GM19455 (cell line): ENCODE measurements around the gene C1GALT1.

ENCODE experiments used
- ATAC-seq: cut with Tn5 transposase; IDR thresholded peaks from one replicate; pipeline ENCODE4 v1.9.1; 2021; ENCODE audit not compliant: unreplicated experiment

Gene C1GALT1

DNA sequence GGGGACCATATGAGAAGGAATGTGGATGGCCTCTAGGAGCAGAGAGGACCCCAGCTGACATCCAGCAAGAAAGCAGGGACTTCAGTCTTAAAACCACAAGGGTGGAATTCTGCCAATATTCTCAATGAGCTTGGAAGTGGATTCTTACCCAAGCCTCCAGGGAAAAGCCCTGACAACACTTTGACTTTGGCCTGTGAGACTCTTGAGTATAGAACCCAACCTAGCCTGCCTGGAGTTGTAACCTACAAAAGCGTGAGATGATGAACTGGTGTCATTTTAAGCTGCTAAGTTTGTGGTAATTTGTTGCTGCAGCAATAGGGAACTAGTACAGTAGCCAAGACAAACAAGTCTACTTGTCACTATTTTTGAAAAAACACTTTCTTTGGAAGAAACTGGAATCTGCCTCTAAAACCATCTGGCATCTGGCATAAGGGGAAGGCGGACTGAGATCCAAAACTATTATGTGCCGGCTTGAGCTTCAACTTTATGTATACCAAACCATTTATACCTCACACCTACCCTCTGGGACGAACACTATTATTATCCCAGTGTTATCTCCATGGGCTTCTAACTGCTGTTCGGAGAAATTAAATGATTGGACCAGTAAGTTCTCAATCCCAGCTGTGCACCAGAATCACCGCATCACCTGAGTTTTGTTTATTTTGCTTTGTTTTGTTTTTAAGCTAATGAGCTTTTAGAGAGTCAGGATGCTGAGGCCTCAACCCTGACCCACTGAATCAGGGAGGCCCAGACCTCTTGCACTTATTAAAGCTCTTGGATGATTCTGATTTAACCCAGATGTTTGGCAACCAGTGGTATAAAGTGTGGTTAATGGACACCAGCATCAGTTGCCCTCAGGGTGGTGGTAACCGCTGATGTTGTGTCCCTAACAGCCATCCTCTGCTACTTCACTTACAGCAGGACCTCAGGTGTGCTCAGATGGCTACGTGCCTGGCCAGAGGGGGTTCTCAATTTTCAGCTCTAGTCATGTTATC lies 83.0 kb downstream of the C1GALT1 start:
- no peak for ATAC-seq

DNA sequence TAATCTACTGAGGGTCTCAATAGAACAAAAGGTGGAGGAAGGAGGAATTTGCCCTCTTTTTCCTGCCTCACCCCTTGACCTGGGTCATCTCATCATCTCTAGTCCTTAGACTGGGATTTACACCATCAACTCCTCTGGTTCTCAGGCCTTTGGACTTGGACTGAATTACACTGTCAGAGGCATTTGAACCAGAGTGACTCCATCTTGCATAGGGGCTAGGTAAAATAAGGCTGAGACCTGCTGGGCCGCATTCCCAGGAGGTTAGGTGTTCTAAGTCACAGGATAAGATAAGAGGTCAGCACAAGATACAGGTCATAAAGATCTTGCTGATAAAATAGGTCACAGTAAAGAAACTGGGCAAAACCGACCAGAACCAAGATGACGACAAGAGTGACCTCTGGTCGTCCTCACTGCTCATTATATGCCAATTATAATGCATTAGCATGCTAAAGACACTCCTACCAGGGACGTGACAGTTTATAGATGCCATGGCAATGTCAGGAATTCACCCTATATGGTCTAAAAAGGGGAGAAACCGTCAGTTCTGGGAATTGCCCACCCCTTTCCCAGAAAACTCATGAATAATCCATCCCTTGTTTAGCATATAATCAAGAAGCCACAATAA lies 84.0 kb downstream of the C1GALT1 start:
- ATAC-seq = no peak

DNA sequence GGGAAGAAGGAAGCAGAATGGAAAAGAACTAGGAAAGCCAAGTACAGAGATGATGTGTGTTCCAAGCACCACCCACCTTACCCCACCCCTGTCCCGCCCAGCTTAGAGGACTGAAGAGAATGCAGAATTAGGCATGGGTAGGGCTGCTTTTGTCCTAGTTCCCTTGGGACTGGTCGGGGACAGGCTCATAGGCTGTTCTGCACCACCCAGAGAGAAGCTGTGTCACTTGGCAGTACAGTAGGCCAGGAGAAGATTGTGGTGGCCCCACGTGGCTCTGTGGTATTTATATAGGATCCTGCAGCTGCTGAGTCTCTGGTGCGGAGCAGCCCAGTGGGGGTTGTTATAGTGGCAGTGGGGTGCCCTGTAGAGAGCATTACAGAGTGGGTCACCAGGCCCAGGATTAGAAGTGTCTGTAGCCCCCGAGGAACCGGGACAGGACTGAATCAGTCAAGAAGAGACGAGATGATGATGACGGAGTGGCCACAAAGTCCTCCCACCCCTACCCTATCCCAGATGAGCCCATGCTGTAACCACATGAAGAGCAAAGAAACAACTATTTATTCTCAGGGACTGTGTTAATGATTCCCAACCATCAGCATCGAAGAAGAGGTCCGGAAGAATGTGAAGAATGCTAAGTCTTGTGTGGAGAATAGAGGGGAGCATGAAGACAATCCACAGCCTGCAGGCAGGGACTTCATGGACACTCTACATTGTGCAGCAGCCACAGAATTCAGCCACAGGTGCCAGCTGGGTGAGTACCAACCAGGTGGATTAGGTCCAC lies 88.9 kb downstream of the C1GALT1 start:
- no peak for ATAC-seq

DNA sequence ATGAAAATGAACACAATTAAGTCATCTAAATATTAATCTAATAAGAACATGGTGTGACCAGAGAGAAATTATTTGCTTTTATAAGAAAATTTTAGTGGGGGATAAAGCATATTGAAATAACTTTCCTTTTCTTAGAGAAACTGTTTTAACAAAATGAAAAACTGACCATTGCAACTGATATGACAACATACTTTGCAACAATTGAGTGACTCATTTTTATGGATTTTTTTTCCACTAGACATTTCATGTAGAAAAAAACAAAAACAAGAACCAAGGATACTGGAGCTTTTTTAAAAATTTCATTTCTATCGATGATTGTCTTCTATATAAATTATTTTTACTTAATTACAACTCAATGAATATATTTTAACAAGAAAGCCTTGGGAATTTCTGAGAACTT lies 90.0 kb downstream of the C1GALT1 start:
- ATAC-seq = no peak

DNA sequence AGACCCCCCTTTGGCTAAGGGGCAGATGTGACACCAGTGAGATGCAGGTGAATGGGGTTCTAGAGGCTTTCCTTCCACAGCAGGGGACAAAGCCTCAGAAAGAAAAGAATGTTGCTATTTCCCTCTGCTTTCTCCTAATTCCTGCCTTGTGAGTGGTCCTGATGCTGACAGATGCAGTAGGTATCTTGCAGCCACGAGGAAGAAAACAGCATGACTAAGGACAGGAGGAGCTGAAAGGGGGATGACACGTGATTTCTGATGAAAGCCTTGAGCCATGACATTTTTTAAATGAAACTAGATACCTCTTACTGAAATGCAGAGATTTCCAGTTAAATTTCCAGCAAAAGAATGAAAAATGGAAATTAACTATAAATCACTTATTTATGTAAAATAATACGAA lies 92.4 kb downstream of the C1GALT1 start:
- ATAC-seq = no peak

DNA sequence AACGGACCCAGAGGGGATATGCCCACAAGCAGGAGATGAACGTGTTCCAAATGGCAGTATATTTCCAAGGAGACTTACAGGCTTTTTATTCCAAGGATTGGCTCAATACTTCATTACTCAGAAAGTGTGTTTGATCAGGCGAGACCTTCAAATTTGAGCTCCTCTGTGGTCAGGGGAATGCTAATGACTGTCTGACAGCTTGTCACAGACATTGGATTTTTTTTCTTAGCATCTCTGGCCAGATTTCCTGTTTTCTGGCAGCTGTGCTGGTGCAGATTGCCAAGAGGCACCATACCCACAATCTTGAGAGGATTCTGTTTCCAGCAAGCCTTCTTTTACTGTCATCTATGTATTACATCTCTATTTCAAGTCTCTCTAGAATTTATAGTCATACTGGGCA lies 93.8 kb downstream of the C1GALT1 start:
- ATAC-seq = no peak

DNA sequence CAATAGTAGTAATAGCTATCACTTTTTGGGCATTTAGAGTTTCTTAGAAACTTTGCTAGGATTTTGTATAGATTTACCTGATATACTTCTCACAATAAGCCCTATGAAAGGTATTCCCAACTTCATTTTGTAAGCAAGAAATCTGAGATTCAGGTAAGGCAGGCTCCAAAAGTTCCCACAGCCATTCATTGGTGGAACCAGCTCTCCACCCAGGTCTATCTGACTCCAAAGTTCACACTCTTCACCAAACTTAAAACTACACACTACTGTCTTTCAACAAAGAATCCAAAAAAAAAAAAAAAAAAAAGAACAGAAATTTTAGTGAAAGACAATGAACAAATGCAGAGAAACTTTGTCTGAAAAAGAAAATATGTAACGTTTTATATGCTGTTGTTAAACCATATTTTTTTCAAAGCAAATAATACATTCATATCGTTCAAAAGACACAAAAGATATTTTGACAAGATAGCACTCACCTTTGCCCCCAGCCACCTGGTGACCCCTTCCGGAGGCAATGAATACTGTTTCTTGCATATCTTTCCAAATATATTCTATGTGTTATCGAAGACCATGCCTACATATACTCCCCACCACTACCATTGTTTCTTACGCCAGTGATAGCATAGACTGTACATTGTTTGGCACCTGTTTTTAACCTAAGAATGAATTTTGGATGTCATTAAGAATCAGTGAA lies 108.2 kb downstream of the C1GALT1 start:
- ATAC-seq = no peak

DNA sequence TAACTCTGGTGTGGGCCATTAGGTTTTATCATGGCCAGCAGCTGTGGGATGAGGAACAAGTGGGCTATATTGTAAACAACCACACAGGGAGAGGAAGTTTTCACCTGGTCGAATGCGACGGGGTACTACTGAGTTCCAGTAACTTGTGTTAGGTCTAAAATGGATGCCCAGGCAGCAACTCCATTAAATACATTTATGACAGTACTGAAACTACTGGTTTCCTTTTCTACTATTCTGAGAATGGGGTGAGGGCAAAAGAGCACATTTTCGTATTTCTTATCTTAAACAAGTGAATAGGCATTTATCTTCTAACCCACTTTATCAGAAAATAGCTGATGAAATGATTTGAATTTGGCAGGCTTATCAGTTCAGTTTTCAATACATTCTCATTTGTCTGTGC lies 109.7 kb downstream of the C1GALT1 start:
- no peak for ATAC-seq

DNA sequence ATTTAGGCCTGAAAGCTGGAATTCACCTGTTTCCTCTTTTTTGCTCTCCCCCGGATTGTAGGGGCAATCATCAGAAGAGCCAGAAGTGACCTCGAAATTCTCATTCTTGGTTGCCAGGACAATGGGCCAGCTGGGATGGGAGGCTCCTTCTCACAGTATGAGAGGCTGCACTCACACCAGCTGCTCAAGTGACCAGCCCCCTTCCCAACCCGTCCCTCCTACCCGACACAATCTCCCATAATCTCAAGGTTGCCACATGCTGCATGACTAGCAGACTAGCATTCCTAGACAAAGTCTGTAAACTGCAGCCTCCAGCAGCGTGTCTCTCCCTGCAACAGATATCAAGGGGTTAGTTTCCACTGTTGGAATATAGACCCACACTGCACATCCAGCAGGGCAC lies 110.3 kb downstream of the C1GALT1 start:
- ATAC-seq = no peak

DNA sequence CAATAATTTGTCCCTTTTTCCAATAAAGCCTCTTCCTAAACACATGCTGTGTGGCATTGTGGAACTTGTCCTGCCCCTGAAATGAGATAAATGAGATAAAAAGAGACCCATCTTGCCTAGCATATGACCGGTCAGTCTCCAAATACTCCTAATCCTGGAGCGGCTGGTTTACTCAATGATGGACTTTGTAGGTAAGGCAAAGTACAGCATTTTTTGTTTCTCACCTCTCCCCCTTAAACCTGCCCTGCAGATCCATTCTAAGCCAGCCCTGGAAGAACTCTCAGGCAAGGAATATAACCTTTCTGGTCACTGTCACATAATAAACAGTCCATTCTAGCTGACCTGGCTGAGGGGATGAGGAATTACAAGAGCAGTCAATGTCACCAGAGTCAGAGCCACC lies 110.7 kb downstream of the C1GALT1 start:
- no peak for ATAC-seq

DNA sequence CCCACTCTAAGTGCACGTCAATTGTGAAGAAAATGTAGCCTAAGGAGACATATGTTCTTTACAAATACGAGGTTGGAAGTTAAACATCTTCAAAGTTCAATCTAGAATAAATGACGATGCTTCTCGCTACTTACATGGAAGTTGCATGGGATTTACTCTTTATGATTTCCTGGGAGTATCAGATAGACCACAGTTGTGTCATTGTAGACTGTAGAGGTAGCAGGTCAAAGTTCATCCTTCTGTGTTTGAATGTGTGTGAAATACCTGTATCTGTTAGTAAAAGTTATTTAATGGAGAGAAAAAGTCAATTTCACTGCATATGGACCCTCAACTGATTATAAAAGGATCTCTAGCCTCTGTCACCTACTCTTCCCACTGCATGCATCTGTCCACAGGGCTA lies 112.6 kb downstream of the C1GALT1 start:
- no peak for ATAC-seq
